ENCODE results near the gene CCNF. TPM values are rescaled to one million over a fixed set of nuclear protein-coding genes. Genes with fewer than 3 reads are reported as not detected.

CCNF gene
- total RNA-seq, 1 experiment from 2014 or later, result 60.8 TPM

DNA sequence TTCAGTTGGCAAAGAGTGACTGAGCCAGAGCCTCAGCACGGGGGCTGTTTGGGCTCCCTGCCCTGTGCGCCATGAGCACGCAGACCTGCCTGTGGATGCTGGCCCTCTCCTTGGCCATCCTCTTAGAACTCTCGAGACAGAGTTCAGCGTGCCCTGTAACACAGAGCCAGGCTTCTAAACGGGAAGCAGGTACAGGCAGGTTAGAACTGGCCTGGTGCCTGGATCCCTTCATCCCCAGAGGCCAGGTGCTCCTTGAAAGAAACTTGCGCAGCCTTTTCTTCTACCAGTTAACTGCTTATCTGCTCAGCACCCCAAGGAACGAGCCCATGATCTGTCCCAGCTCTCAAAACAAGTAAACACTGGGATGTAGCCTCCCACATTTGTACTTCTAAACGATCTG, 6.9 kb downstream of the CCNF start:
- intact Hi-C loops (cut with micrococcal nuclease), result no loop called here
- H3K79me2 ChIP-seq (ENCODE audit: insufficient read depth, low read length), result peaks cover 64% of the 10 kb centered on the region
- peaks cover 56 to 74% of the 10 kb centered on the region in 2 experiments for H3K36me3 ChIP-seq (ENCODE audit: control insufficient read depth in 1 of 2, insufficient read depth in 2 of 2, low read length in 2 of 2)
- H3K4me2 ChIP-seq (ENCODE audit: low read length), result no peak overlapping the region
- no peaks in the 10 kb centered on the region for H3K27me3 ChIP-seq (ENCODE audit: insufficient read depth, low read length)
- no peak overlapping the region for H3K9ac ChIP-seq (ENCODE audit: low read length)
- ChIA-PET POLR2A (no interaction called here), RAD21 (ENCODE audit: low non-redundant PET in 1 of 2, low total read pairs in 2 of 2, uncharacterized antibody in 2 of 2, unreplicated experiment in 2 of 2) (no interaction called here), CTCF (no interaction called here)
- H4K20me1 ChIP-seq (ENCODE audit: insufficient read depth), result no peaks in the 10 kb centered on the region
- TF ChIP-seq JUND (IDR thresholded peaks at IDR 0.05) (no peak), EGR1 (IDR thresholded peaks at IDR 0.05; ENCODE audit: low read depth) (no peak), ZFX (IDR thresholded peaks at IDR 0.05) (no peak), RAD21 (IDR thresholded peaks at IDR 0.05; ENCODE audit: low read depth) (no peak), POLR2AphosphoS5 (IDR thresholded peaks at IDR 0.05; ENCODE audit: low read depth, low read length) (no peak), SRF (IDR thresholded peaks at IDR 0.05; ENCODE audit: low read depth) (no peak), CEBPB (IDR thresholded peaks at IDR 0.05; ENCODE audit: low read depth) (no peak), EZH2phosphoT487 (IDR thresholded peaks at IDR 0.05; ENCODE audit: borderline replicate concordance) (no peak), YY1 (IDR thresholded peaks at IDR 0.05; ENCODE audit: extremely low read depth, insufficient replicate concordance, low read depth, low read length) (no peak), SIN3A (IDR thresholded peaks at IDR 0.05; ENCODE audit: low read depth) (no peak), FOSL1 (IDR thresholded peaks at IDR 0.05; ENCODE audit: low read depth) (no peak), EZH2 (IDR thresholded peaks at IDR 0.05) (no peak), SP1 (IDR thresholded peaks at IDR 0.05; ENCODE audit: low read depth) (no peak), POLR2A (IDR thresholded peaks at IDR 0.05; ENCODE audit: borderline replicate concordance, extremely low read depth, insufficient read depth, insufficient read length) (no peak)
- TF ChIP-seq, protein P1, sequence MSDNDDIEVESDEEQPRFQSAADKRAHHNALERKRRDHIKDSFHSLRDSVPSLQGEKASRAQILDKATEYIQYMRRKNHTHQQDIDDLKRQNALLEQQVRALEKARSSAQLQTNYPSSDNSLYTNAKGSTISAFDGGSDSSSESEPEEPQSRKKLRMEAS (IDR thresholded peaks at IDR 0.05), result no peak
- TF ChIP-seq, protein P2, sequence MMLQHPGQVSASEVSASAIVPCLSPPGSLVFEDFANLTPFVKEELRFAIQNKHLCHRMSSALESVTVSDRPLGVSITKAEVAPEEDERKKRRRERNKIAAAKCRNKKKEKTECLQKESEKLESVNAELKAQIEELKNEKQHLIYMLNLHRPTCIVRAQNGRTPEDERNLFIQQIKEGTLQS (IDR thresholded peaks at IDR 0.05), result no peak
- TF ChIP-seq, protein P3, sequence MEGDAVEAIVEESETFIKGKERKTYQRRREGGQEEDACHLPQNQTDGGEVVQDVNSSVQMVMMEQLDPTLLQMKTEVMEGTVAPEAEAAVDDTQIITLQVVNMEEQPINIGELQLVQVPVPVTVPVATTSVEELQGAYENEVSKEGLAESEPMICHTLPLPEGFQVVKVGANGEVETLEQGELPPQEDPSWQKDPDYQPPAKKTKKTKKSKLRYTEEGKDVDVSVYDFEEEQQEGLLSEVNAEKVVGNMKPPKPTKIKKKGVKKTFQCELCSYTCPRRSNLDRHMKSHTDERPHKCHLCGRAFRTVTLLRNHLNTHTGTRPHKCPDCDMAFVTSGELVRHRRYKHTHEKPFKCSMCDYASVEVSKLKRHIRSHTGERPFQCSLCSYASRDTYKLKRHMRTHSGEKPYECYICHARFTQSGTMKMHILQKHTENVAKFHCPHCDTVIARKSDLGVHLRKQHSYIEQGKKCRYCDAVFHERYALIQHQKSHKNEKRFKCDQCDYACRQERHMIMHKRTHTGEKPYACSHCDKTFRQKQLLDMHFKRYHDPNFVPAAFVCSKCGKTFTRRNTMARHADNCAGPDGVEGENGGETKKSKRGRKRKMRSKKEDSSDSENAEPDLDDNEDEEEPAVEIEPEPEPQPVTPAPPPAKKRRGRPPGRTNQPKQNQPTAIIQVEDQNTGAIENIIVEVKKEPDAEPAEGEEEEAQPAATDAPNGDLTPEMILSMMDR (IDR thresholded peaks at IDR 0.05 in 2 of 3, conservative IDR thresholded peaks at IDR 0.05 in 1 of 3; ENCODE audit: borderline replicate concordance in 1 of 3, insufficient read depth in 1 of 3, low read depth in 2 of 3, low read length in 2 of 3), result no peak
- TF ChIP-seq, protein P4, sequence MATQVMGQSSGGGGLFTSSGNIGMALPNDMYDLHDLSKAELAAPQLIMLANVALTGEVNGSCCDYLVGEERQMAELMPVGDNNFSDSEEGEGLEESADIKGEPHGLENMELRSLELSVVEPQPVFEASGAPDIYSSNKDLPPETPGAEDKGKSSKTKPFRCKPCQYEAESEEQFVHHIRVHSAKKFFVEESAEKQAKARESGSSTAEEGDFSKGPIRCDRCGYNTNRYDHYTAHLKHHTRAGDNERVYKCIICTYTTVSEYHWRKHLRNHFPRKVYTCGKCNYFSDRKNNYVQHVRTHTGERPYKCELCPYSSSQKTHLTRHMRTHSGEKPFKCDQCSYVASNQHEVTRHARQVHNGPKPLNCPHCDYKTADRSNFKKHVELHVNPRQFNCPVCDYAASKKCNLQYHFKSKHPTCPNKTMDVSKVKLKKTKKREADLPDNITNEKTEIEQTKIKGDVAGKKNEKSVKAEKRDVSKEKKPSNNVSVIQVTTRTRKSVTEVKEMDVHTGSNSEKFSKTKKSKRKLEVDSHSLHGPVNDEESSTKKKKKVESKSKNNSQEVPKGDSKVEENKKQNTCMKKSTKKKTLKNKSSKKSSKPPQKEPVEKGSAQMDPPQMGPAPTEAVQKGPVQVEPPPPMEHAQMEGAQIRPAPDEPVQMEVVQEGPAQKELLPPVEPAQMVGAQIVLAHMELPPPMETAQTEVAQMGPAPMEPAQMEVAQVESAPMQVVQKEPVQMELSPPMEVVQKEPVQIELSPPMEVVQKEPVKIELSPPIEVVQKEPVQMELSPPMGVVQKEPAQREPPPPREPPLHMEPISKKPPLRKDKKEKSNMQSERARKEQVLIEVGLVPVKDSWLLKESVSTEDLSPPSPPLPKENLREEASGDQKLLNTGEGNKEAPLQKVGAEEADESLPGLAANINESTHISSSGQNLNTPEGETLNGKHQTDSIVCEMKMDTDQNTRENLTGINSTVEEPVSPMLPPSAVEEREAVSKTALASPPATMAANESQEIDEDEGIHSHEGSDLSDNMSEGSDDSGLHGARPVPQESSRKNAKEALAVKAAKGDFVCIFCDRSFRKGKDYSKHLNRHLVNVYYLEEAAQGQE (IDR thresholded peaks at IDR 0.05; ENCODE audit: low read depth), result no peak
- TF ChIP-seq, protein P5, sequence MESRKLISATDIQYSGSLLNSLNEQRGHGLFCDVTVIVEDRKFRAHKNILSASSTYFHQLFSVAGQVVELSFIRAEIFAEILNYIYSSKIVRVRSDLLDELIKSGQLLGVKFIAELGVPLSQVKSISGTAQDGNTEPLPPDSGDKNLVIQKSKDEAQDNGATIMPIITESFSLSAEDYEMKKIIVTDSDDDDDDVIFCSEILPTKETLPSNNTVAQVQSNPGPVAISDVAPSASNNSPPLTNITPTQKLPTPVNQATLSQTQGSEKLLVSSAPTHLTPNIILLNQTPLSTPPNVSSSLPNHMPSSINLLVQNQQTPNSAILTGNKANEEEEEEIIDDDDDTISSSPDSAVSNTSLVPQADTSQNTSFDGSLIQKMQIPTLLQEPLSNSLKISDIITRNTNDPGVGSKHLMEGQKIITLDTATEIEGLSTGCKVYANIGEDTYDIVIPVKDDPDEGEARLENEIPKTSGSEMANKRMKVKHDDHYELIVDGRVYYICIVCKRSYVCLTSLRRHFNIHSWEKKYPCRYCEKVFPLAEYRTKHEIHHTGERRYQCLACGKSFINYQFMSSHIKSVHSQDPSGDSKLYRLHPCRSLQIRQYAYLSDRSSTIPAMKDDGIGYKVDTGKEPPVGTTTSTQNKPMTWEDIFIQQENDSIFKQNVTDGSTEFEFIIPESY (IDR thresholded peaks at IDR 0.05; ENCODE audit: extremely low read depth, insufficient replicate concordance, low read length), result no peak
- no peak for DNase-seq (ENCODE audit: low read depth, low spot score)
- no peak overlapping the region for H3K4me3 ChIP-seq (replicated peaks in 1 of 2; ENCODE audit: low read depth in 1 of 2, low read length in 2 of 2)
- no peak overlapping the region for H3K27ac ChIP-seq (ENCODE audit: low read depth, low read length)
- no peak overlapping the region for H2AFZ ChIP-seq (ENCODE audit: low read depth, low read length, poor library complexity, severe bottlenecking)
- no peaks in the 10 kb centered on the region for H3K9me2 ChIP-seq (ENCODE audit: insufficient read depth)
- ATAC-seq, result no peak
- H3K9me3 ChIP-seq (ENCODE audit: control insufficient read depth in 1 of 2, insufficient read depth in 1 of 2, low read depth in 1 of 2, low read length in 2 of 2), result no peaks in the 10 kb centered on the region
- BruUV-seq (replicated peaks), result no TSS peak
- no peaks in the 10 kb centered on the region for H3K4me1 ChIP-seq (ENCODE audit: control insufficient read depth in 1 of 2, insufficient read depth in 2 of 2, low read length in 2 of 2)
